CD4-positive, alpha-beta T cell (primary cell): Measurements from ENCODE around the gene SELENOF. TPM values are rescaled to one million over a fixed set of nuclear protein-coding genes. Genes with fewer than 3 reads are reported as not detected.

Source experiments
- total RNA-seq, 174 experiments: library from RNA in 2 of 174; stranded (reverse) in 2 of 174; gene quantifications; one replicate each; pipeline ENCODE4 v1.2.3 and lab custom pipeline; 2021 to 2026

The SELENOF gene
- total RNA-seq, 2 experiments from 2014 or later: 74.1 to 74.9 TPM

Other genes with a start within 250 kb of the SELENOF start
- gene SH3GLB1, start 209.6 kb downstream of the SELENOF start, total RNA-seq: 10 to 100 TPM; 50.6 to 52.3 TPM
- gene HS2ST1, start 509 bp upstream of the SELENOF start, total RNA-seq: 1 to 10 TPM; 6.7 to 6.9 TPM